HL-60/S4 treated with retinoic acid at 250 ng/mL for 4 days and 3 days (cell line): ENCODE results near the gene LIMK1.

Source experiments
- in situ Hi-C: fragments of 300-500 bp; cut with MboI; formaldehyde crosslinking; loops from 2 replicates; pipeline ENCODE4 v1.7.0; 2022; ENCODE audit warnings: low sequenced_read_pairs

The LIMK1 gene

DNA sequence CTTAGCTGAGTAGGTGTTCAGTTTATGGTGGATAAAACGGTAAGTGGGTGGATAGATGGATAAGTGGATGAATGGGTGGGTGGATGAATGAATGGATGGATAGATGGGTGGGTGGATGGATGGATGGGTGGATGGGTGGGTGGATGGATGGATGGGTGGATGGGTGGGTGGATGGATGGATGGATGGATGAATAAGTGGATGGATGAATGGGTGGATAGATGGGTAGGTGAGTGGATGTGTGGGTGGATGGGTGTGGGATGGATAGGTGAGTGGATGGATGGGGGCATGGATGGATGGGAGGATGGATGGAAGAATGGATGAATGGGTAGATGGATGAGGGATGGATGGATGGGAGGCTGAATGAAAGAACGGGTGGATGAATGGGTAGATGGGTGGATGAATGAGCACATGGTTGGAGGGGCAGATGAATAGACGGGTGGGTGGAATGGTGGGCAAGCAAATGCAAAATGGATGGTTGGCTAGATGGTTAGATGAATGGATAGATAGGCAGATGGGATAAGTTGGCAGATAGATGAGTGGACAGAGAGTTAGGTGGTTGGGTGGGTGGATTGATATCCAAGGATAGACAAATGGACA is 29.9 kb upstream of the LIMK1 start:
- in situ Hi-C loops, result no loop called here

DNA sequence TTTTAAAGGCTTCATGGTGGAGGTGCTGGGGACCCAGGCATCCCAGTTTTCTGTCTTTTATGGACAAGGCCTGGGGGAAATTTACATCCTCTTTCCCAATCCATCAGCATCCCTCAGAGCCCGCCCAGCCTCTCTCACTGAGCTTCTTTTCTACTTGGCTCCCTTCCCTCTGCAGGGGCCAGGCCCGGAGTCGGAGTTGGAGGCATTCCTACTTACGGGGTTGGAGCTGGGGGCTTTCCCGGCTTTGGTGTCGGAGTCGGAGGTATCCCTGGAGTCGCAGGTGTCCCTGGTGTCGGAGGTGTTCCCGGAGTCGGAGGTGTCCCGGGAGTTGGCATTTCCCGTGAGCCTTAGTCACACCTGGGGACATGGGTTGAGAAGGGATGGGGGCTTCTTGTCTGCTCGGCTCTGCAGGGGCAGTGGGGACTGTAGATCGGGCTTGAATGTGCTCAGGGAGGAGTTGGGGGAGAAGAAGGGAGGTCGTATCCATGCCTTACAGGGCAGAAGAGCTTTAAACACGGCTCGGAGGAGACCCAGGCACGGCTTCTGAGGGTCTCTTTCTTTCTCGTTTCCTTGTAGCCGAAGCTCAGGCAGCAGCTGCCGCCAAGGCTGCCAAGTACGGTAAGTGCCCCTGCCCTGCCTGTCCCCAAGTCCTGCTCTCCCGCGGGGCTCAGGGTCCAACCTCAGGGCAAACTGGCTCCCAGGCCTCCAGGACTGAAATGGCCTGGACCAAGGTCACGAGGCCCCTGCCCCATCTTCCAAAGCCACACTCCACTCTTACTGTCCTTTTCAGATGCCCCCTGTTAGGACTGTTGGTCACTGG is 27.3 kb upstream of the LIMK1 start:
- in situ Hi-C loops, result no loop called here

DNA sequence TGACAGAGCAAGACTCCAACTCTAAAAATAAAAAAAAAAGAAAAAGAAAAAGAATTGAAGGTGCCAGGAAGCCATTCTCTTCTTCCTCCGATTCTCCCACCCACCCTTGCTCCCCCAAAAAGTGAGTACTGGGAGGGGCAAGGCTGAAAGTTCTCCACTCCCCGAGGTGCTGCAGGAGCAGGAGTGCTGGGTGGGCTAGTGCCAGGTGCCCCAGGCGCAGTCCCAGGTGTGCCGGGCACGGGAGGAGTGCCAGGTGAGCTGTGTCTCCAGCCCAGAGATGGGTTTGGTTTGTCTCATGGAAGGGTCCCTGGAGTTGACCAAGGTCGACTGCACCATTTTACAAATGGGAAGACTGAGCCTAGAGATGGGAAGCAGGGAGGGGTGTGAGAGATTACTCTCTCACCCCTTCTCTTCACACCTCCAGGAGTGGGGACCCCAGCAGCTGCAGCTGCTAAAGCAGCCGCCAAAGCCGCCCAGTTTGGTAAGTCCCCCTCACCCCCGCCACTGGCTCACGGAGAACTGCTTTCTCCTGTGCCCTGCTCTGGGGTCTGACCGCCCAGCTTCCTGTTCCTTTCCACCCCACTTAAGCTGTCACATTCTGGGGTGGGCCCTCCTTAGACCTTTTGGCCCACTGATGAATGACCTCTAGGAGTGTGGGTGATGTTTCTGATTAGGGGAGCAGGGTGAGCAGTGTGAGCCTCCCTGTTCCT is 26.2 kb upstream of the LIMK1 start:
- in situ Hi-C loops, result no loop called here

DNA sequence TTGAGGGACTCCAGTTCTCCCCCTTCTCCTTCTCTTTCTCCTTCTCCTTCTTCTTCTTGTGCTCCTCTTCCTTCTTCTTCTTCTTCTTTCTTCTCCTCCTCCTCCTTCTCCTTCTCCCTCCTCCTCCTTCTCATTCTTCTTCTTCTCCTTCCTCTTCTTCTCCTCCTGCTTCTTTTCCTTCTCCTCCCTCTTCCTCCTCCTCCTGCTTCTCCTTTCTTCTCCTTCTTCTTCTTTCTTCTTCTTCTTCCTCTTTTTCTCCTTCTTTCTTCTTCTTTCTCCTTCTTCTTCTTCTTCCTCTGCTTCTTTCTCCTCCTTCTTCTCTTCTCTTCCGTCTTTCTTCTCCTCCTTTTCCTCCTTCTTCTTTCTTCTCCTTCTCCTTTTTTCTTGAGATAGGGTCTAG is 25.6 kb upstream of the LIMK1 start:
- in situ Hi-C loops, result no loop called here

DNA sequence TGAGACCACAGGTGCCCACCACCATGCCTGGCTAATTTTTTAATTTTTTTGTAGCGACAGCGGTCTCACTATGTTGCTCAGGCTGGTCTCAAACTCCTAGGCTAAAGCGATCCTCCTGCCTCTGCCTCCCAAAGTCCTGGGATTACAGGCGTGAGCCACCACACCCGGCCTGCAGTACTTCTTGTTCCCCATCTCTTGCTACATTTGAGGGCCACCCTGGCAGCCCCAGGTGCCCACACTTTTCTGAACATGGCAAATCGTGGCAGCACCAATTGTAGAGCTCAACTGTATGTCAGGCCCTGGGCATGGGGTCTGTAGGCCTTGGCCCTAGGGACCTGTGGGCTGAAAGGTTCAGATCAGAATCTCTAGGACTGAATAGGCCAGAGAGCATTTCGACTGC is 25.1 kb upstream of the LIMK1 start:
- in situ Hi-C loops, result no loop called here

DNA sequence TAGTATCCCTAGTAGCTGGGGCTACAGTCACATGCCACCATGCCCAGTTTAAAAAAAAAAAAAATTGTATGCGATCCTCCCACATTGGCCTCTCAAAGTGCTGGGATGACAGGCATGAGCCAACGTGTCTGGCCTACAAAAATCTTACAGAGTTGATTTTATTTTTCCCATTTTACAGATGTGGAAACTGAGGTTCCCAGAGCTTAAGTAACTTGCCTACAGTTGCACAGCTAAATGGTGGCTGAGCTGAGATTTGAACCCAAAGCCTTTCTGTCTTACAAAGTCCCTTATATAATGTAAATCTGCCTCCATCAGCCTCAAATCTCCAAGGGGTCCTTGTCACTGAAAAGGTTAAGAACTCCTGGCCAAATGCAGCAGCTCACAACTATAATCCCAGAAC is 24.6 kb upstream of the LIMK1 start:
- in situ Hi-C loops, result no loop called here

DNA sequence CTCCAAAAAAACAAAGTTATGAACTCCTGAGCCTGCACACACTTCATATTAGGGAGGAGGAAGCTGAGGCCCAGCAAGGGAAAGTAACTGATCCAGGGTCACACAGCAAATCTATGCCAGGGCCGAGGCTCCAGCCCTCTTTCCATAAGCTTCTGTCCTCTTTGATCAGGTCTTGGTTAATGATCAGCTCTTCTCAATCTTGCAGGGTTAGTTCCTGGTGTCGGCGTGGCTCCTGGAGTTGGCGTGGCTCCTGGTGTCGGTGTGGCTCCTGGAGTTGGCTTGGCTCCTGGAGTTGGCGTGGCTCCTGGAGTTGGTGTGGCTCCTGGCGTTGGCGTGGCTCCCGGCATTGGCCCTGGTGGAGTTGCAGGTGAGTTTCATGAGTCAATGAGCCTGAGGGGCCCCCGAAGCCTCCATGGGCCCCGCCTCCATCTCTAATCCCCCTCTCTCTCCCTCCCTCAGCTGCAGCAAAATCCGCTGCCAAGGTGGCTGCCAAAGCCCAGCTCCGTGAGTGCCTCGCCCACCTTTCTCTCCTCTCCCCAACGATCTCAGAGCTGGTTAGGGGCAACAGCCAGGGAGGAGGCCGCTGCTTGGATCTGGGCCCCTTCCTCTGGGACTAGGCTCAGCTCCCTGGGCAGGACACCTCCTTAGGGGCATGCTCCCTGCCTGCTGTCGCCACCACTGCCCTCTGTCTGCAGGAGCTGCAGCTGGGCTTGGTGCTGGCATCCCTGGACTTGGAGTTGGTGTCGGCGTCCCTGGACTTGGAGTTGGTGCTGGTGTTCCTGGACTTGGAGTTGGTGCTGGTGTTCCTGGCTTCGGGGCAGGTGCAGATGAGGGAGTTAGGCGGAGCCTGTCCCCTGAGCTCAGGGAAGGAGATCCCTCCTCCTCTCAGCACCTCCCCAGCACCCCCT is 23.7 kb upstream of the LIMK1 start:
- in situ Hi-C loops, result loop anchor here (10.0 kb wide), 1 partner anchor 345 kb away; no protein-coding TSS in a partner anchor

DNA sequence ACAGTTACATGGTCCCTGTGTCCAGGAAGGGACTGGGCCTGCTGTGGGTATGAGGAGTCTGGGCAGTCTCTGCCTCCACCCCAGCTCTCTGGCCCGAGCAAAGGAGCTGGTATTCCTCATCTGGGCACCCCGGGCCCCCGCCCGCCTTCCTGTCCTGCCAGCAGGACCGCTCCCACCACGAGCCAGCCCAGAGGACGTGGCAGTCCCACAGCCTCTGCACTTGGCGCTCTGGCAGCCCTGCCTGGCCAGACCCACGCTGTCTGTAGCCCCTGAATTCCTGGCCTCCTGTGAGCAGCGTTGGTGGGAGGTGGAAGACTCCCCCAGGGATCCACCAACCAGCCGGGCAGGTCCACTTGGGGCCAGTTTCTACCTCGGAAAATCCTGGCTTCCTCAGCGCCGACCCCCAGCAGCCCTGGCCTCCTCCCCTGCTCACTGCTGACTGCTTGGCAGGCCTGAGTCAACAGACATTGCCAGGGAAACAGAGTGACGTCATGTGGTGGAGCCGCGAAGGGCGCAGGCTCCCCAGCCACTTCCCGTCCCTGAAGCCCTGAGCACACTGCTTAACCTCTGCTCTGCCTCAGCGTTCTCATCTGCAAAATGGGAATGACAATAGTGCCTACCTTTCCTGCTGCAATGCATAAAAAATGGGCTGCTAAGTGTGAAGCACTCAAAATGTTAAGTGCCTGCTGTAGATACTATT is 21.6 kb upstream of the LIMK1 start:
- in situ Hi-C loops, result loop anchor here (10.0 kb wide), 1 partner anchor 343 kb away; no protein-coding TSS in a partner anchor

DNA sequence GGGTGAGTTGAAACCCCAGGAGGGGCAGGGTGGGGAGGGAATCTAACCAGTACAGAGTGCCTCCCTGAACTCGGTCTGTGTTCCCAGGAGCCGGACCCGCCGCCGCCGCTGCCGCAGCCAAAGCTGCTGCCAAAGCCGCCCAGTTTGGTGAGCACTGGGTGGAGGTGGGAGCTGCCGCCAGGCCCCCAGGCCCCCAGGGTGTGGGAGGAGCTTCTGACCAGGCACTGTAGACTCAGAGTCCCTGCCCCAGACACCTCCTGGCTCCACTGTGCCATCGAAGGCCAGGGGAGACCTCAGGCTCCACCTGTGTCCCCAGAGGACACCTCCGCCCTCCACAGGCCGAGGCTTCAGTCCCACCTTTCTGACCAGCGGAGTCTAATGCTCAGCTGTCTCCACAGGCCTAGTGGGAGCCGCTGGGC is 20.4 kb upstream of the LIMK1 start:
- in situ Hi-C loops, result loop anchor here (10.0 kb wide), 1 partner anchor 342 kb away; no protein-coding TSS in a partner anchor

DNA sequence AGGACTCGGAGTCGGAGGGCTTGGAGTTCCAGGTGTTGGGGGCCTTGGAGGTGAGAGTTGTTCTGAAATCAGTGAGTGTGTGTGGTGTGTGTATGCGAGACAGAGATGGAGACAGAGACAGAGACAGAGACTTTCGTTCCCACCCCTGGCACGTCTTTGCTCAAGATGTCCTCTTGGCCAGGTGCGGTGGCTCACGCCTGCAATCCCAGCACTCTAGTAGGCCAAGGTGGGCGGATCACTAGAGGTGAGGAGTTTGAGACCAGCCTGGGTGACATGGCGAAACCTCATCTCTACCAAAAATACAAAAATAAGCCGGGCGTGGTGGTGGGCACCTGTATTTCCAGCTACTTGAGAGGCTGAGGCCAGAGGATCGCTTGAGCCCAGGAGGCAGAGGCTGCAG is 20.0 kb upstream of the LIMK1 start:
- in situ Hi-C loops, result loop anchor here (10.0 kb wide), 1 partner anchor 341 kb away; no protein-coding TSS in a partner anchor

DNA sequence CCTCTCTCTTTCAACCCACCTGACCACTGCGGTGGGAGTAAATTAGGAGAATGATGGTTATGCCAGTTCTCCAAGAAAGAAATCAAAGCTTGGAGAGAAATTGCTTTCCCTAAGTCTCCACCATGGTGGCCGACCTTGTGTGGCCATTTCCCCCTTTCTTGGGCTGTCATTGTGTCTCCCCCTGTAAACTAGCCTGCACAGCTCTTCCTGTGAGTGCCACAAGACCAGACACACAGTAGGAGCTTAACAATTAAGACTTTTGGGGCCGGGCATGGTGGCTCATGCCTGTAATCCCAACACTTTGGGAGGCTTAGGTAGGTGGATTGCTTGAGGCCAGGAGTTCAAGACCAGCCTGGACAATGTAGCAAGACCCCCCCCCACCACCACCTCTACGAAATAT is 18.9 kb upstream of the LIMK1 start:
- in situ Hi-C loops, result loop anchor here (10.0 kb wide), 1 partner anchor 340 kb away; no protein-coding TSS in a partner anchor

DNA sequence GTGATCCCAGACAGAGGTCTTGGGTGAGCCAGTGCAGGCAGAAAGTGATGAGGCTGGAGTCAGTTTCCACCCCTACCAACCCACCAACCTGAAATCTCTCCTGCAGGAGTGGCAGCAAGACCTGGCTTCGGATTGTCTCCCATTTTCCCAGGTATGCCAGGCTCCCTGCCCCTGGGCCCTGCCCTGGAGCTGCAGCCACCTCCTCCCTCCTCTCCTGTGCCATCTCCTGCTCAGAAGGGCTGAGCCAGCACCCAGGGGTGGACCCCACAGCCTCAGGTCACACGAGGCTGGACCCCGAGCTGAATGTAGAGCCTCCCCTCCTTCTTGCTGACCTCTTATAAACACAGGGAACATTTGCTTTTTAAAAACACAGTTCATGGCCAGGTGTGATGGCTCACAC is 17.0 kb upstream of the LIMK1 start:
- in situ Hi-C loops, result loop anchor here (10.0 kb wide), 1 partner anchor 338 kb away; no protein-coding TSS in a partner anchor

DNA sequence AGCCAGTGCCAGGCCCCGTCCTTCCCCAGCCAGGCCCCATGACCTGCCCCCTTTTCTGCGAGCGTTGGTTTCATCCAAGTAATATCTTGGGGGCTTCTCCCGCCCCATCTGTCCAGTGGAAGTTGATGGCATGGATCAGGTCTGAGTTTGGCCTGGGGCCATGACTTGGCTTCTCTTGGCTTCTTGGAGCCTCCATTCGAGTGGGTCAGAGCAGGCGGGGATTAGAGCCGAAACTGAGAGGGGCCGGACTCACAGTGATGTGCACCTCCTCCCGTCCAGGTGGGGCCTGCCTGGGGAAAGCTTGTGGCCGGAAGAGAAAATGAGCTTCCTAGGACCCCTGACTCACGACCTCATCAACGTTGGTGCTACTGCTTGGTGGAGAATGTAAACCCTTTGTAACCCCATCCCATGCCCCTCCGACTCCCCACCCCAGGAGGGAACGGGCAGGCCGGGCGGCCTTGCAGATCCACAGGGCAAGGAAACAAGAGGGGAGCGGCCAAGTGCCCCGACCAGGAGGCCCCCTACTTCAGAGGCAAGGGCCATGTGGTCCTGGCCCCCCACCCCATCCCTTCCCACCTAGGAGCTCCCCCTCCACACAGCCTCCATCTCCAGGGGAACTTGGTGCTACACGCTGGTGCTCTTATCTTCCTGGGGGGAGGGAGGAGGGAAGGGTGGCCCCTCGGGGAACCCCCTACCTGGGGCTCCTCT is 15.1 kb upstream of the LIMK1 start:
- in situ Hi-C loops, result loop anchor here (10.0 kb wide), 1 partner anchor 336 kb away; no protein-coding TSS in a partner anchor

DNA sequence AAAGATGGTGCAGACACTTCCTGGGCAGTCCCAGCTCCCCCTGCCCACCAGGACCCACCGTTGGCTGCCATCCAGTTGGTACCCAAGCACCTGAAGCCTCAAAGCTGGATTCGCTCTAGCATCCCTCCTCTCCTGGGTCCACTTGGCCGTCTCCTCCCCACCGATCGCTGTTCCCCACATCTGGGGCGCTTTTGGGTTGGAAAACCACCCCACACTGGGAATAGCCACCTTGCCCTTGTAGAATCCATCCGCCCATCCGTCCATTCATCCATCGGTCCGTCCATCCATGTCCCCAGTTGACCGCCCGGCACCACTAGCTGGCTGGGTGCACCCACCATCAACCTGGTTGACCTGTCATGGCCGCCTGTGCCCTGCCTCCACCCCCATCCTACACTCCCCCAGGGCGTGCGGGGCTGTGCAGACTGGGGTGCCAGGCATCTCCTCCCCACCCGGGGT is 14.5 kb upstream of the LIMK1 start:
- in situ Hi-C loops, result loop anchor here (10.0 kb wide), 1 partner anchor 336 kb away; no protein-coding TSS in a partner anchor

DNA sequence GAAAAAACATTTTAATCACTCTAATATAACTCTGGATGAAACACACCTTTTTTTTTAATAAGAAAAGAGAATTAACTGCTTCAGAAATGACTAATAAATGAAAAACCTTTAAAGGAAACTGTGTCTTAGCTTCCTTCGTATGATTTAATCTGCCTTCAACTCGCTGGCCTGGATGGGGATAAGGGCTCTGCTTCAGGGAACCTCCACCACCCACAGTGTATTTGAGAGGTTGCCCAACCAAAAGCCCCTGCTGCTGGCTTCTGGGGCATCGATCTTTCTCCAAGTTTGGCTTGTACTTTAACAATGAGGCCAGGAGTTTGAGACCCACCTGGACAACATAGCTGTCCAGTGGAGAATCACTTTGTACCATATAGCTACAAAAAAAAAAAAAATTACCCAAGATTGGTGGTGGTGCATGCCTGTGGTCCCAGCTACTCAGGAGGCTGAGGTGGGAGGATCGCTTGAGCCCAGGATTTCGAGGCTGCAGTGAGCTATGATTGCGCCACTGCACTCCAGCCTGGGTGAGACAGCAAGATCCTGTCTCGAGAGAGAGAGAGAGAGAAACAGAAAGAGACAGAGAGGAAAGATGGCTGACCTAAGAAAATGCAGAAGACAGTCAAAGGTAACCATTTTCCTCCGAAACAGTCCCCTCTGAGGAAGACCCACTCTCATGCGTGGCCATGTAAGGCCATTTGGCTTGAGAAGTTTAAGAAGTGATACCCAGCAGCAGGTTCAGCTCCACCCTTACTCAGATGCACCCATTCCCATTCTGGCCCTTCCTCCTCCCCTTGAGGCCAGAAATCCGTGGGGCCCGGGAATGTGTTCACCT is 13.6 kb upstream of the LIMK1 start:
- in situ Hi-C loops, result loop anchor here (10.0 kb wide), 2 partner anchors 135 to 335 kb away; no protein-coding TSS in a partner anchor

DNA sequence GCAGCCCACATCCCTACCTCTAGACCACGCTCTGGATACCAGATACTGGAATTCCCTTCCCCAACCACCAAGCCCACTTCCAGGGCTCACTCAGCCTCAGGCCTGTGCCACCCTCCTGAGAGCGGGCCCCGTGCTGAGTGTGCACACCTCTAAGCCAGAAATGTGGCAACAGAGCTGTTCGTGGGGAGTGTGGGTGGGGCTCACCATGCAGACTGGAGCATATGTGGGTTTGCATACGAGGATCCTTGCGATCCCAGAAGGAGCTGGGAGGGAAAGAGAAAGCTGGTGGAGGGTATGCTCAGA is 13.0 kb upstream of the LIMK1 start:
- in situ Hi-C loops, result loop anchor here (10.0 kb wide), 1 partner anchor 134 kb away; no protein-coding TSS in a partner anchor

DNA sequence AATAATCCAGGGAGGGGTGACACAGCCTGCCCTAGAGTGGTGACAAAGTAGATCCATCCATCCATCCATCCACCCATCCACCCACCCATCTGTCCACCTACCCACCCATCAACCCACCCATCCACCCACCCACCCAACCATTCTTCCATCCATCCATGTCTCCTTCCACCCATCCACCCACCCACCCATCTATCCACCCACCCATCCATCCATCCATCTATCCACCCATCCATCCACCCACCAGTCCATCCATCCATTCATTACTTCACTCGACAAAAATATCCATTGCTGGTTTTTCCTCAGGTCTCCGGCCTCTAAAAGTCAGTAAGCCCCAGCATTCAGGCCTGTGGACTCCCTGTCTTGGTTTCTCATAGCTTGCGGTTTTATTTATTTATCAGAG is 12.5 kb upstream of the LIMK1 start:
- in situ Hi-C loops, result loop anchor here (10.0 kb wide), 1 partner anchor 134 kb away; no protein-coding TSS in a partner anchor

DNA sequence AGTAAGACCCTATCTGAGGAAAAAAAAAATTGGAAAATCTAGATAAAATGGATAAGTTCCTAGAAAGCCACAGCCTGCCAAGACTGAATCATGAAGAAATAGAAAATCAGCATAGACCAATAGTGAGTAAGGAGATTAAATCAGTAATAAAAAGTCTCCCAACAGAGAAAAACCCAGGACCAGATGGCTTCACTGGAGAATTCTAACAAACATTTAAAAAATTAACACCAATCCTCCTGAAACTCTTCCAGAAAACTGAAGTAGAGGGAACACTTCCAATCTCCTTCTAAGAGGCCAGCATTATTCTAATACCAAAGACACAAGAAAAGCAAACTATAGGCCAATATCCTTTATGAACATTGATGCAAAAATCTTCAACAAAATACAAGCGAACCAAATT is 8.8 kb upstream of the LIMK1 start:
- in situ Hi-C loops, result loop anchor here (10.0 kb wide), 1 partner anchor 130 kb away; no protein-coding TSS in a partner anchor
